Esophagus muscularis mucosa (tissue), 3 donors: ENCODE measurements around the gene ITGAL.

Experiments used
- CTCF ChIP-seq, 3 experiments: fragments of 200-600 bp in 2 of 3; fragments of 450-650 bp in 1 of 3; sonication (generic) in 2 of 3; IDR thresholded peaks; one replicate each; pipeline ENCODE4 v1.5.1; 2017 to 2019; ENCODE audit warnings: antibody characterized with exemption in 3 of 3, mild to moderate bottlenecking in 2 of 3, moderate library complexity in 1 of 3
- POLR2A ChIP-seq: fragments of 450-650 bp; IDR thresholded peaks from one replicate; pipeline ENCODE4 v1.6.1; 2017; ENCODE audit warnings: antibody characterized with exemption, moderate library complexity, mild to moderate bottlenecking, low read depth
- POLR2AphosphoS5 ChIP-seq, 2 donors: sonication (generic); formaldehyde crosslinking; IDR thresholded peaks; one replicate each; pipeline ENCODE4 v1.6.1; 2017; ENCODE audit warnings: antibody characterized with exemption in 2 of 2

DNA sequence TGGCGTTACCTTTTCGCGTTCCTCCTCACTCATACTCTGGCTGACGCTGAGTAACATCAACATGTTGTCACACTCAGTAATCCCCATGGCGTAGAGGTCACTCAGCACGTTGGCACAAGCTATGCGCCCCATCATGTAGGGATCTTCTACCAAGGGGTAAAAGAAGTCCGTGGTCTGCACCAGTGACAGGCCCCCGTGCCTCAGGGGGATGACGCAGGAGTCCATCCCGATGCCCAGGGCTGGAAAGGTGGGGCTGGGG, 27.5 kb upstream of the ITGAL start:
- TF ChIP-seq POLR2A (no peak), CTCF (IDR thresholded peaks at IDR 0.05) (no peak), POLR2AphosphoS5 (IDR thresholded peaks at IDR 0.05) (no peak)
